Measurements from ENCODE around the gene DIP2C. TPM values are rescaled to one million over a fixed set of nuclear protein-coding genes. Genes with fewer than 3 reads are reported as not detected.

The DIP2C gene
- total and polyA plus RNA-seq, 2 donors (not counting 1 experiment from before 2014, with no cell fraction given), result 1.3 to 1.9 TPM

DNA sequence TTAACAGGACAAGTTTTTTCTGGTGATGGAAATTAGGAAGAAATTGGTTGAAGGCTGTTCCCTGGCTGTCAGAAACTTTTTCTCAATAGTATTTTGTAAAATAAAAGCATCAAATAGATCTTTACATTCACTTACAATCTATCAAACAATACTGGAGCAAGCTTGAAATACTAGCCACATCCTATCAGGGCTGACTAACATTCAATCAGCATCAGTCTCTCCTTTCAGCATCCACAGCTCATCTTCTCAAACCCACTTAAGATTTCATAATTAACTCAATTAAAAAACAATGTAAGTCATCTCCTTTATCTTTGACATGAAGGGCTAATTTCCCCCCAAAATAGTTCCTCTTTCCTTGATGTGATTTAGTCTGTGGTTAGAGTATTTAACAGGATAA is 80.2 kb downstream of the DIP2C start:
- no peak overlapping the region for H3K4me3 ChIP-seq (ENCODE audit: control extremely low read depth in 1 of 5, extremely low read depth in 1 of 5, insufficient read depth in 1 of 5, low read depth in 2 of 5, low read length in 4 of 5)
- no peaks in the 10 kb centered on the region for H3K4me1 ChIP-seq (ENCODE audit: control insufficient read depth in 2 of 2, insufficient read depth in 2 of 2, low read length in 2 of 2)
- peaks cover 0 to 14% (median 0%) of the 10 kb centered on the region in 4 experiments for H3K27me3 ChIP-seq (replicated peaks in 1 of 4; ENCODE audit: control extremely low read depth in 1 of 4, control insufficient read depth in 3 of 4, insufficient read depth in 4 of 4, low read length in 3 of 4)
- ATAC-seq (ENCODE audit: low read depth) (no peak), DNase-seq (no peak)
- intact Hi-C loops (cut with micrococcal nuclease), result no loop called here
- no peaks in the 10 kb centered on the region for H4K20me1 ChIP-seq (ENCODE audit: control insufficient read depth, insufficient read depth, low read length, poor library complexity, severe bottlenecking)
- ChIA-PET CTCF (no interaction called here), POLR2A (no interaction called here)
- no peak overlapping the region for H3K27ac ChIP-seq (ENCODE audit: low read length in 2 of 2)
- Mint-ChIP-seq H3K27me3 (peaks cover 24% of the 10 kb centered on the region), H3K27ac (no peak overlapping the region), H3K9me3 (ENCODE audit: insufficient read depth) (no peaks in the 10 kb centered on the region), H3K4me1 (no peaks in the 10 kb centered on the region), H3K4me3 (no peak overlapping the region)
- no peak overlapping the region for H2AFZ ChIP-seq (ENCODE audit: insufficient read depth, low read depth, low read length, poor library complexity, severe bottlenecking)
- H3K36me3 ChIP-seq (replicated peaks in 1 of 2; ENCODE audit: control extremely low read depth in 1 of 2, control insufficient read depth in 1 of 2, extremely low read depth in 1 of 2, insufficient read depth in 2 of 2, low read length in 1 of 2), result no peaks in the 10 kb centered on the region
- no peaks in the 10 kb centered on the region for H3K9me3 ChIP-seq (ENCODE audit: control extremely low read depth in 1 of 3, control insufficient read depth in 2 of 3, insufficient read depth in 1 of 3, low read length in 2 of 3)
- H3K9ac ChIP-seq (ENCODE audit: low read length), result no peak overlapping the region
- H3K79me2 ChIP-seq (ENCODE audit: control insufficient read depth, insufficient read depth, low read length), result no peaks in the 10 kb centered on the region
- TF ChIP-seq EZH2 (IDR thresholded peaks at IDR 0.05; ENCODE audit: borderline replicate concordance, insufficient read depth, low read depth, low read length, poor library complexity, severe bottlenecking) (no peak), CTCF (IDR thresholded peaks at IDR 0.05) (no peak)
- H3K4me2 ChIP-seq (replicated peaks; ENCODE audit: low read depth, low read length, poor library complexity, severe bottlenecking), result no peak overlapping the region

- Histone ChIP-seq H3K4me3 (ENCODE audit: control extremely low read depth in 1 of 5, extremely low read depth in 1 of 5, insufficient read depth in 1 of 5, low read depth in 2 of 5, low read length in 4 of 5) (no peak overlapping the region), H3K27me3 (replicated peaks in 1 of 4; ENCODE audit: control extremely low read depth in 1 of 4, control insufficient read depth in 3 of 4, insufficient read depth in 4 of 4, low read length in 3 of 4) (peaks cover 0 to 7% (median 0%) of the 10 kb centered on the region in 4 experiments), H3K9ac (ENCODE audit: low read length) (no peak overlapping the region), H3K4me2 (replicated peaks; ENCODE audit: low read depth, low read length, poor library complexity, severe bottlenecking) (no peak overlapping the region), H4K20me1 (ENCODE audit: control insufficient read depth, insufficient read depth, low read length, poor library complexity, severe bottlenecking) (no peaks in the 10 kb centered on the region), H3K79me2 (ENCODE audit: control insufficient read depth, insufficient read depth, low read length) (no peaks in the 10 kb centered on the region), H3K36me3 (replicated peaks in 1 of 2; ENCODE audit: control extremely low read depth in 1 of 2, control insufficient read depth in 1 of 2, extremely low read depth in 1 of 2, insufficient read depth in 2 of 2, low read length in 1 of 2) (no peaks in the 10 kb centered on the region), H3K27ac (ENCODE audit: low read length in 2 of 2) (no peak overlapping the region), H3K9me3 (ENCODE audit: control extremely low read depth in 1 of 3, control insufficient read depth in 2 of 3, insufficient read depth in 1 of 3, low read length in 2 of 3) (no peaks in the 10 kb centered on the region), H2AFZ (ENCODE audit: insufficient read depth, low read depth, low read length, poor library complexity, severe bottlenecking) (no peak overlapping the region), H3K4me1 (ENCODE audit: control insufficient read depth in 2 of 2, insufficient read depth in 2 of 2, low read length in 2 of 2) (no peaks in the 10 kb centered on the region)
- intact Hi-C loops (cut with micrococcal nuclease), result no loop called here
- Mint-ChIP-seq H3K9me3 (ENCODE audit: insufficient read depth) (no peaks in the 10 kb centered on the region), H3K27me3 (peaks cover 28% of the 10 kb centered on the region), H3K4me1 (no peaks in the 10 kb centered on the region), H3K27ac (no peak overlapping the region), H3K4me3 (no peak overlapping the region)
- ATAC-seq (ENCODE audit: low read depth), result no peak
- POLR2A ChIA-PET, result no interaction called here
- CTCF ChIA-PET, result no interaction called here
- no peak for DNase-seq
- WGBS (ENCODE audit: insufficient coverage), result 80% methylated on average over 1 of the region's 5 CpGs
- TF ChIP-seq CTCF (IDR thresholded peaks at IDR 0.05) (no peak), EZH2 (IDR thresholded peaks at IDR 0.05; ENCODE audit: borderline replicate concordance, insufficient read depth, low read depth, low read length, poor library complexity, severe bottlenecking) (no peak)
Measured at GRCh38 chr10:608331-609261, 80.9 kb downstream of the DIP2C start.
